ENCODE measurements around the gene IGF2BP2.
"Not testable (repeated sequence)": the region's sequence is repeated elsewhere in the genome, so short reads cannot be mapped to it uniquely, and the experiment has no call there.

Gene IGF2BP2

DNA sequence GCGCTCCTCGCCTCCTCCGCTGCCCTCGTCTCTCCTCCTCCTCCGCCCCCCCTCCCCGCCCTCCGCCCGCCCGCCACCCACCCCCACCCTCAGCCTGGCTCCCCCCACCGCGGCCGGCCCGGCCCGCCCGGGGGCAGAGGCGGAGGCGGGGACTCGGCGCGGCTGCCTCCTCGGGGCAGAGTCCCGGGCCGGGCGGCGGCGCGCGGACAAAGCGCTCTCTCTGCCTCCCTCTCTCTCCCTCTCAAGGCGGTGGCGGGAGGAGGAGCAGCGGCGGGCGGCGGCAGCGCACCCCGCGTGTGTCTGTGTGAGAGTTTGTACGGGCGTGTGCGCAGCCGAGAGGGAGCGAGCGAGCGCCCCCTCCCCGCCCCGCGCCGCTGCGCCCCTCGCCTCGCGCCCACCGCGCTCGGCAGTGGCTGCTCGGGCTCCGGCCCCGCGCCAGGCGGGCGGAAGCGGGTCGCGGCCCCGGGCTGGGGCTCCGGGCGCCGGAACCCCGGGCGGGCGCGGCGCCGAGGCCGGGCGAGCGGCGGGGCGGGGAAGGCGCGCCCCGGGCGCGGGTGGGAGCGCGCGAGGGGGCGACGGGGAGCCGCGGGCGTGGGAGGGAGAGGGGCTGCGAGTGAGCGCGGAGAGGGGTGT is at the start of gene IGF2BP2:
IGF2BP2 (minus strand) TSS at position 37 of the 633 bp plus-strand sequence. CDS start 82 bp downstream, outside the sequence.
- no peak for DNase-seq (ENCODE audit: low read depth in 2 of 2, low spot score in 1 of 2)

DNA sequence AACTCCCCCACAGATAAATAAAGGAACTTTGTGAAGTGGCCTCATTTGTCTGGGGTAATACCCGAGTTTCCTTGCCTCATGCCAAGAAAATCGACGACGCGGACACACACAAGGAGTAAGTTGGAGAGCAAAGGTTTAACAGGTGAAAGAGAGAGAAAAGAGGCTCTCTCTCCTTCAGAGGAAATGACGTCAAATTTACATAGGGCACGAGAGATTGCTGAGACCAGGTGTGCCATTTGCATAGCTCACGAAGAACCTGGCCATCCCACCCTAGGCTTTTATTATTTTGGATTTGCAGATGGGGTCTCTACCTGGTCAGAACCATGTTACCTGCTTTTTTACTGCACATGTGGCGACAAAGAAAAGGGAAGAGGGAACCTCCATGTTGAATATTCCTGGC is 49.3 kb upstream of the IGF2BP2 start:
- no peak for DNase-seq (ENCODE audit: low read depth in 2 of 2, low spot score in 1 of 2)

DNA sequence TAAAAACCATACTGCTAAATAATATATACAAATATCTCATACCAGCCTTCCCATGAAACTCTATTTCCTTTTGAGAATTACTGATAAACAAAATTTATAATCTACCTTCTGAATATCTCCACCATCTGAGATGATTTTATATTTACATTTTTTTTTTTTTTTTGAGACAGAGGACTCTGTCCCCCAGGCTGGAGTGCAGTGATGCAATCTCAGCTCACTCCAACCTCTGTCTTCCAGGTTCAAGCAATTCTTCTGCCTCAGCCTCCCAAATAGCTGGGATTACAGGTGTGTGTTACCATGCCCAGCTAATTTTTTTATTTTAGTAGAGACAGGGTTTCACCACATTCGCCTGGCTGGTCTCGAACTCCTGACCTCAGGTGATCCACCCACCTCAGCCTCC is 42.8 kb upstream of the IGF2BP2 start:
- DNase-seq (ENCODE audit: low read depth in 2 of 2, low spot score in 1 of 2) = no peak

DNA sequence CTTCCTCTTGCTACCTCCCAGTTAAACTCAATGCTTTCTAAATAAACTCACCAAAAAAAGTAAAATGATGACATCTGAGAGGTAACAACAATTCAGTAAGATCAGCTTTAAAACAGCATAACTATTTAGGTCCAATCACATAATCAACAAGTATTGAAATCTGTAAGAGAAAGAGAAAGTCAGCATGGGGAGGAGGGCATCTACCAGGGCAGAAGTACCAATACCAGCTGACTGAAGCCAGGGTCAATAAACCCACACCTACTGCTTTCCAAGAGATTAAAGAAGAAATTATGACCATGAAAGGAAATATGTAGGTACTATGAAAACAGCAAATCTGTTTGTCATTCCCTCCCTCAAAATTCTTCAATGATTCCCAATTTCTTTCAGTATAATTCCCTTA is 42.2 kb upstream of the IGF2BP2 start:
- no peak for DNase-seq (ENCODE audit: low read depth in 2 of 2, low spot score in 1 of 2)

DNA sequence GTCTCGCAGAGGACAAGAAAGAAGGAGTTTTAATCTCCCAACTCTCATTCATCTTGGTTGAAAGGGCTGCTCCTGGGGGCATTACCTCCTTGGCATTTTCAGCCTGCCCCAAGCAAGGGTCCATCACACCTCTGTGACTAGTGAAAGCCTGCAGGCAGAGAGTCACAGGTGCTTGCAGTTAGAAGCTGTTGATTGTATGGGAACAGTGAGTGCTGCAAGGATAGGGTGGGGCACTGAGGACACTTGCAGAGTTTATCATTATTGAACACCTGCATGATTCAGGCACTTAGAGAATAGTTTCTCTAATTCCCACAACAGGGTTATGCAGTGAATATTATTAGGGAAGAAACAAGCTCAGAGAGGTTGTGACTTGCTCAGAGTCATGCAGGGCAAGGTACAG is 41.7 kb upstream of the IGF2BP2 start:
- DNase-seq (ENCODE audit: low read depth in 2 of 2, low spot score in 1 of 2) = no peak

DNA sequence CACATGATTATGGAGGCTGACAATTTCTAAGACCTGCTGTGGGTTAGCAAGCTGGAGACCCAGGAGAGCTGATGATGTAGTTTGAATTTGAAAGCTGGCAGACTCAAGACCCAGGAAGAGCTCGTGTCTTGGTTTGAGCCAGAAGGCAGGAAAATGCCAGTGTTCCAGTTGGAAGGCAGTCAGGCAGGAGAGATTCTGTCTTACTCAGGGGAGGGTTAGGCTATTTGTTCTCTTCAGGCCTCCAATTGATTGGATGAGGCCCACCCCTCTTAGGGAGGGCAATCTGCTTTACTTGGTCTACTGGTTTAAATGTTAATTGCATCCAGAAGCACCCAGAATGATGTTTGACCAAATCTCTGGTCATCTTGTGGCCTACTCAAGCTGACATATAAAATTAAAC is 40.4 kb upstream of the IGF2BP2 start:
- DNase-seq (ENCODE audit: low read depth in 2 of 2, low spot score in 1 of 2) = no peak

DNA sequence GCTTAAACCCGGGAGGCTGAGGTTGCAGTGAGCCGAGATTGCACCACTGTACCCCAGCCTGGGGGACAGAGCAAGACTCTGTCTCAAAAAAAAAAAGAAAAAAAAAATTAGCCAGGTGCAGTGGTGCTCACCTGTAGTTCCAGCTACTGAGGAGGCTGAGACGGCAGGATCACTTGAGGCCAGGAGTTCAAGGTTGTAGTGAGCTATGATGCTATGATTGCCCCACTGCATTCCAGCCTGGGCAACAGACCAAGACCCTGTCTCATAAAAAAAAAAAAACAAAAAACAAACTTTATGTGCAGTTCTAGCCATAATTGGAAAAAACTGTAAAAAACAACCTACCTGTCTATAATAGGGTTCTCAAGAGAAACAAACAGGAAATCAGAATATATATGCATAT is 39.9 kb upstream of the IGF2BP2 start:
- DNase-seq (ENCODE audit: low read depth in 2 of 2, low spot score in 1 of 2) = no peak

DNA sequence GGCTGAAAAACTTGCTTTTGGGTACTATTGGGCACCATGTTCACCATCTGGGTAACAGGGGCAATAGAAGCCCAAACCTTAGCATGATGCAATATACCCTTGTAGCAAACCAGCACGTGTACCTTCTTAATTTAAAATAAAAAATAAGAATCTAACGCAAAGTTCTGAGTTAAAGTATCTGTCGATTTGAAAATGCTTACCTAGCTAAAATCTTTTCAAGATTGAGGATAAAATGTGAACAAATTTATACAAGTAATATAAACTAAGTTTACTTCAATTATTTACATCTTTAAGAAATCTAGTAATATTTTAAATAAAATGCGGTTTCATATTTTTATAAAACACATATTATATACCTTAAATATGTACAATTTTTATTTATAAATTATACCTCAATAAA is 38.1 kb upstream of the IGF2BP2 start:
- DNase-seq (ENCODE audit: low read depth in 2 of 2, low spot score in 1 of 2) = no peak

DNA sequence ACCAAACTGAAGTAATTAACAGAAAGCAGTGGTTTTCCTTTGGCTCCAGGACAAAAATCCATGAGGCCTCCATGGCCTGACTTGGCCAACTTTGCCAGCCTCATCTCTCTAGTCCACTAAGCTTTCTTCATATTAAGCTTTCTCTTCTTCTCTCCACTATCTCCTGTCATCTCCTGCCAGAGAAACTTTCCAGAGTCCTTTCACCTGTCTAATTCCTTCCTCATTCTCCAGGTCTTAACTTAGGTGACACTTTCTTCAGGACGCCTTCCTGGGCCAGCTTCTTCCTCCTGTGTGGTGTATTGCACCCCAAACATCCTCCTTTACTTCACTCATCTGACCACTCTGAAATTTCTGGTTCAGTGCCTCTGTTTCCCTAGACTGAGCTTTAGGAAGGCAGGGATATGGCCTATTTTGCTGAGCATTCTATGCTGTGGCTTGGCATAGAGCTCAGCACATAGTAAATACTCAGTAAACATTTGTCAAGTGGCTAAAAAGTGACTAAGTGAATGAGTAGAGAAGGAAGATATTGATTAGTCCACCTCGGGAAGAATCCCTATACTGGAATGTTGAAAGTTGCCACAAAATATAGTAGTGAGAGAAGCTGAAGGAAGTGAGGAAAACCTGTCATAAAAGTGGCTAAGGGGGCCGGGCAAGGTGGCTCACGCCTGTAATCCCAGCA is 34.6 kb upstream of the IGF2BP2 start:
- DNase-seq (ENCODE audit: low read depth in 2 of 2, low spot score in 1 of 2) = no peak

DNA sequence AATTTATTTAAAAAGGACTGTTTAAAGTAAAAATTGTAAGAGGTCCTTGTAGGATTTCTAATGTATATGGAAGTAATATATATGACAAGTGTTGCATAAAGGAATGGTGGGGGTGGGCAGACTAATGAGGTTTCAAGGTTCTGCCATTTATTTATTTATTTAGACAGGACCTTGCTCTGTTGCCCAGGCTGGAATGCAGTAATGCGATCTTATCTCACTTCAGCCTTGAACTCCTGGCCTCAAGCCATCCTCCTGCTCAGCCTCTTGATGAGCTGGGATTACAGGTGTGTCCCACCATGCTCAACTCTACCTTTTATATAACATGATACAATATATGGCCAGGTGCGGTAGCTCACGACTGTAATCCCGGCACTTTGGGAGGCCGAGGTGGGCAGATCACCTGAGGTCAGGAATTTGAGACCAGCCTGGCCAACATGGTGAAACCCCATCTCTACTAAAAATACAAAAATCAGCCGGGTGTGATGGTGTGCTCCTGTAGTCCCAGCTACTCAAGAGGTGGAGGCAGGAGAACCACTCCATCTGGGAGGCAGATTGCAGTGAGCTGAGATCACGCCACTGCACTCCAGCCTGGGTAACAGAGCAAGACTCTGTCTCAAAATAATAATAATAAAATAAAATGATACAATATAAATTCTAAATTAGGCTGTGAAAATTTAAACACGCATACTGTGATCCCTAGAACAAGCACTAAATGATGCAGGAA is 33.8 kb upstream of the IGF2BP2 start:
- no peak for DNase-seq (ENCODE audit: low read depth in 2 of 2, low spot score in 1 of 2)

DNA sequence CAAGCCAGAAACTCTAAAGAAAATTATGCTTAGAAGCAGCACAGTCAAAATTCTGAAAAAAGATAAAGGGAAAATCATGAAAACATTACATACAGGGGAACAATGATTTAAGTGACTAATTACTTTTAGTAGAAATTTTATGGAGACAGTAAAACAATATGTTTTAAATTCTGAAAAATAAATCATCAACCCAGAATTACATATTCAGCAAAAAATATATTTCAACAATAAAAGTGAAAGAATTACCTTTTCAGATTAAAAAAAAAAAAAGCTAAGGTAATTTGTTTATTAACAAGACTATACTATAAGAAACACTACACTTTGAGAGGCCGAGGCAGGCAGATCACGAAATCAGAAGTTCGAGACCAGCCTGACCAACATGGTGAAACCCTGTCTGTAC is 32.4 kb upstream of the IGF2BP2 start:
- DNase-seq (ENCODE audit: low read depth in 2 of 2, low spot score in 1 of 2) = no peak

DNA sequence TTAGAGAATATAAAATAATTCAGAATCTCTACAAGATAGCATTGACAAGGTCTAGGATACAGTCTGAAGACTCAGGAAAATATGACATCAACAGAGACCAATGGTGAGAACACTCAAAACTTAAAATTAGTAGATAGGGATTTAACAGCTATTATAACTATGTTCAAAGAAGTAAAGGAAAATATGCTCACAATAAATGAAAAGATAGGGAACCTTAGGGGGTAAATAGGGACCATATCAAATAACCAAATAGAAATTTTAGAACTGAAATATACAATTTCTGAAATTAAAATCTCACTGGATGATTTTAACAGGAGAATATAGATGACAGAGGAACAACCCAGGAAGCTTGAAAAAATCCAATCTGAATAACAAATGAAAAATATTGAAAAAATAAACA is 31.8 kb upstream of the IGF2BP2 start:
- no peak for DNase-seq (ENCODE audit: low read depth in 2 of 2, low spot score in 1 of 2)

DNA sequence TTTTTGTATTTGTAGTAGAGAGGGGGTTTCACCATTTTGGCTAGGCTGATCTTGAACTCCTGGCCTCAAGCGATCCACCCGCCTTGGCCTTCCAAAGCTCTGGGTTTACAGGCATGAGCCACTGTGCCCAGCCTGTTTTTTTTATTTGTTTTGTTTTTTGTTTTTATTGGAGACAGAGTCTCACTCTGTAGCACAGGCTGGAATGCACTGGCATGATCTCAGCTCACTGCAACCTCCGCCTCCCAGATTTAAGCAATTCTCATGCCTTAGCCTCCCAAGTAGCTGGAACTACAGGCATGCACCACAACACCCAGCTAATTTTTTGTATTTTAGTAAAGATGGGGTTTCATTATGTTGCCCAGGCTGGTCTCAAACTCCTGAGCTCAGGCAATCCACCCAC is 28.9 kb upstream of the IGF2BP2 start:
- not testable (repeated sequence) for DNase-seq (ENCODE audit: low read depth in 2 of 2, low spot score in 1 of 2)

DNA sequence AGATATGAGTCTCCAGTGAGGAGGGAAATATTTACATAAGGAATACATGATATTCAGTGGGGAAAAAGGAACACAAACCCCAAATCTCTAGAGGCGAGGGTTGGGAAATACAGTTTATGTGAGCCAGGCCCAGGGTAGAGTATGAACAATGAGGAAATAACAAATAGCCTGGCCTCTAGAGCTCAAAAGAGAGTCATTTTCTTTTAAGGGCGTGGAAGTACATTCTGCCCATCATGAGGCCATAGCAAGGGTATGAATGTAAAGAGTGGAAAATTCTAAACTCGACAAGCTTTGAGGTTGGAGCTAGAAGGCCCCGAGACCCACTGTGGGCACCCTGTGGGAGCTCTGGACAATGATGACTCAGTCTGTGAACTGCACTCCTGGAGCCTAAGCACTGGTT is 27.8 kb upstream of the IGF2BP2 start:
- DNase-seq (ENCODE audit: low read depth in 2 of 2, low spot score in 1 of 2) = no peak

DNA sequence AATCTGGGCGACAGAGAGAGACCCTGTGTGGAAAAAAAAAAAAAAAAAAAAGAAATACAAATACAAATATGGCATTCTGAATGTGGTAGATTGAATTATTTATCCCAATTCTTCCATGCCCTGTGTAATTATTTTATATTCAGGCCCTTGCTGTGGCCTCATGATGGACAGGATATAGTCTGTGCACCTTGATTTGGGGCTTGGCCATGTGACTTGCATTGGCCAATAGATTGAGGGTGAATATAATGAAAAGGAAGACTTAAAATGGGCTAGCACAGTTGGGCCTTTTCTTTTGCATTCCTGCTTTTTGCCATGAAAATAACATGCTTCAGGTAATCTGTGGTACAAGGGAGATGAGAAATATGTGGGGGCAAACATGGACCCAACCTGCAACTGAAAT is 27.1 kb upstream of the IGF2BP2 start:
- DNase-seq (ENCODE audit: low read depth in 2 of 2, low spot score in 1 of 2) = no peak

DNA sequence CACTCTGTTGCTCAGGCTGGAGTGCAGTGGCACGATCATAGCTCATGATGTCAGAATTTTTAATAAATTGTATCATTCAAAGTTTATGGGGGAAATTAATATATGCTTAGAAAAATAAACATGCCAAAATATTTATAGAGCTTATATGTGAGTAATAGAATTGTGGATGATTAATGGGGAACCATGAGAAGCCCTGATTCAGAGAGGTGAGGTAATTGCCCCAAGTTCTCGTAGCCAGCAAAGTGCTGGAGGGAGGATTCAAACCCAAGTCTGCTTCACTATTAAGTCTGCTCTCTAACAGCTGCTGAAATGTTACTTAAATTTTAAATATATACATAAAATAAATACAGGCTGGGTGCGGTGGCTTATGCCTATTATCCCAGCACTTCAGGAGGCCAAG is 26.2 kb upstream of the IGF2BP2 start:
- no peak for DNase-seq (ENCODE audit: low read depth in 2 of 2, low spot score in 1 of 2)

DNA sequence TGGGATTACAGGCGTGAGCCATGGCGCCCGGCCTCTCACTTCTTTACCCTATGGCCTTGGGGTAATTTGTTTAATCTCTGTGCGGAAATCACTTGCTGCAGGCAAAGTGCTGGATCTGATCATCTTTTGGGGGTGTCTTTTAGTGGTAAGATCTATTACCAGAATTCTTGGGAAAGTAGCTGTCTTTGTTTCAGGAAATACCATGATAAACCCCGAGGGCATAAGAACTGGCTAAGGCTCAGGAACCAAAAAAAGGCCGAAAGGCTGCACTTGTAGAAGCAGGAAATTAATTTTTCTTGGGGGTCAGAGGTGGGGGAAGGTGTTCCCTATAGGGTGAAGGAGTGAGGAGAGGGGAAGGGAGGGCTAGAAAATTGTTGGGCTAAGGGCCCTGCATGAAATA is 22.7 kb upstream of the IGF2BP2 start:
- no peak for DNase-seq (ENCODE audit: low read depth in 2 of 2, low spot score in 1 of 2)

DNA sequence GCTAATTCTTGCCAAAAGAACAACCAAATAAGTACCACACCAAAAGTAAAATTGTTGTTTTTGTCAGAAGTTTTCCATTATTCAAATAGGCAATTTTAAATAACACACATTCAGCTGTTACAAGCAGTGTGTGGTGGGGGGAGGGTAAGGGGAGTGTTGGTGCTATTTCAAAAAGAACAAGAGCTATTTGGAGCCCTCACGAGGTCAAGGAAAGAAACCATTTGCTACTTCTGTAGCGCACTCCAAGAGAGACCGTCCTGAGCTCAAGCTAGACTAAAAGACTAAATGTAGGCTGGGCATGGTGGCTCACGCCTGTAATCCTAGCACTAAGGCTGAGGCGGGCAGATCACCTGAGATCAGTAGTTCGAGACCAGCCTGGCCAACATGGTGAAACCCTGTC is 21.2 kb upstream of the IGF2BP2 start:
- no peak for DNase-seq (ENCODE audit: low read depth in 2 of 2, low spot score in 1 of 2)

DNA sequence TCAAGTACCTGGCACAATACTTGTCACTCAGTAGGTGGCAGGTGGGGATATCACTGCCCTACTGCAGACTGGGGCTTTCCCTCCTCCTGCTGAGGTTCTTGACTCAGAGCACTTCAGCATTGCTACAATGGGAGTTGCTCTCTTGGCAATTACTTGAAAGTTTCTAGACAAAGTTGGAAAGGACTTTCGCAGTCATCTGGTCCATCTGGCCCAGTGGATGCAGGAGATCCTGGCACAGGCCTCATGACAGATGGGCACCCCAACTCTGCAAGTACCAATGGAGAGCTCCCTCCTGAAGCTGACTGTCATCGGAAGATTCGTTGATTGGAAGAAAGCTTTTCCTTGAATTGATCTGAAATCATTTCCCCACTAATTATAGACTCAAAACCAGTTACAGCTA is 19.2 kb upstream of the IGF2BP2 start:
- no peak for DNase-seq (ENCODE audit: low read depth in 2 of 2, low spot score in 1 of 2)

DNA sequence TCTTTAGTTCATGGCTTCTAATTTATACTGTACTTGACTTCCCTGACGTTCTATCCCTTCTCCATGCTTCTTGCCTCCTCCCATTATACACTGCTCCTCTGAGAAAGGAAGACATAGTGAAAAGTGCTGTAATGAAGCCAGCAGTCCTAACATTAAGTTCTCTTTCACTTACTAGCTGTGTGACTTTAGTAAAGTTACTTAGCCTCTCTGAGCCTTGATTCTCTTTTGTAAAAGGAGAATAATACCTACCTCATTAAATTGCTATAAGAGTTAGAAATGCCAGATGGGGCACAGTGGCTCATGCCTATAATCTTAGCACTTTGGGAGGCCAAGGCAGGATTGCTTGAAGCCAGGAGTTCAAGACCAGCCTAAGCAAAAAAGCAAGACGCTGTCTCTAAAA is 18.8 kb upstream of the IGF2BP2 start:
- no peak for DNase-seq (ENCODE audit: low read depth in 2 of 2, low spot score in 1 of 2)

DNA sequence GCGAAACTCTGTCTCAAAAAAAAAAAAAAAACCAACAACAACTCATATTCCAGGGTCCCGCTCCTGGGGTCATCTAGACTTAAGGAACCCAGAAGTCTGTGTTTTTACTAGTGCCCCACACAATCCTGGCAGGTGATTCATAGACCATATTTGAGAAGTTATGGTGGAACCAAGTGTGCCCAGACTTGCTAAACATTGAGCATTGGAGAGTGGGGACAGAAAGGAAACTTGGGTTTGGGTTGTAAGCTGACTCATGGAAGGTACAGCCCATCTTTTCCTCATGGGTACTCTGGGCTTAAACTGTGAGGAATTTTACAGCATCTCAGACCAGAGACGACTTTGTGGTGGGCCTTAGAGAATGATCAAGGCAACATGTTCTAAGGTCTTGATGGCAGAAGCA is 18.3 kb upstream of the IGF2BP2 start:
- DNase-seq (ENCODE audit: low read depth in 2 of 2, low spot score in 1 of 2) = no peak

DNA sequence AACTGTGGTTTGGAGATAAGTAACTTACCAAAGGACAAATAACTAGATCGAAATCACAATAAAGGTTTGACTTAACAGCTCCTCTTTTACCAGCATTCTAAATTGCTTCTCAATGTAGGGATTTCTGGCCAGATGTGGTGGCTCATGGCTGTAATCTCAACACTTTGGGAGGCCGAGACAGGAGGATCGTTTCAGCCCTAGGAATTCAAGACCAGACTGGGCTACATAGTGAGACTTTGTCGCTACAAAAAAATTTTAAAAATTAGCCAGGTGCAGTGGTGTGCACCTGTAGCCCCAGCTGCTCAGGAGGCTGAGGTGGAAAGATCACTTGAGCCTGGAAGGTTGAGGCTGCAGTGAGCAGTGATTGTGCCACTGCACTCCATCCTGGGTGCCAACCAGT is 17.4 kb upstream of the IGF2BP2 start:
- DNase-seq (ENCODE audit: low read depth in 2 of 2, low spot score in 1 of 2) = no peak

Data from stimulated activated CD8-positive, alpha-beta memory T cell treated with anti-CD3 and anti-CD28 coated beads, Interleukin-4, amount 100 ng/mL, for 1 hour (primary cell).